ENCODE data around the gene PGR.

DNA sequence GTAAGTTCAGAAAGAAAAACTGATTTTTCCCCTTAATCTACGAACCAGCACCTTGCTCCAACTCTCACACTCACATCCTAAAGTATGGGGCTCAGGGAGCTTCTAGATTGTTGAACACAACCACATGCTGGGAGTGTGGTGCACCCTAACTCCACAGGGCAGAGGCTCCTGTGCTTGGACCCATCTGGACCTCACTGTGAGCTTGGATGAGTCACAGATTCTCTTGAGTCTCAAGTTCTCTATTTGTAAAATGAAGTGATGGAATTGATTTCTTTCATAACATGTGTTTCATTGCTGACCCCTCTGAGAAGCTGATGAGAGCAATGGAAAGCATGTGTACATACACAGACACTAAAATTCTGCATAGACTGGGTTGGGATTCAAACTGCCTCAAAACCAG is 109.7 kb downstream of the PGR start:
- TF ChIP-seq, protein P1, sequence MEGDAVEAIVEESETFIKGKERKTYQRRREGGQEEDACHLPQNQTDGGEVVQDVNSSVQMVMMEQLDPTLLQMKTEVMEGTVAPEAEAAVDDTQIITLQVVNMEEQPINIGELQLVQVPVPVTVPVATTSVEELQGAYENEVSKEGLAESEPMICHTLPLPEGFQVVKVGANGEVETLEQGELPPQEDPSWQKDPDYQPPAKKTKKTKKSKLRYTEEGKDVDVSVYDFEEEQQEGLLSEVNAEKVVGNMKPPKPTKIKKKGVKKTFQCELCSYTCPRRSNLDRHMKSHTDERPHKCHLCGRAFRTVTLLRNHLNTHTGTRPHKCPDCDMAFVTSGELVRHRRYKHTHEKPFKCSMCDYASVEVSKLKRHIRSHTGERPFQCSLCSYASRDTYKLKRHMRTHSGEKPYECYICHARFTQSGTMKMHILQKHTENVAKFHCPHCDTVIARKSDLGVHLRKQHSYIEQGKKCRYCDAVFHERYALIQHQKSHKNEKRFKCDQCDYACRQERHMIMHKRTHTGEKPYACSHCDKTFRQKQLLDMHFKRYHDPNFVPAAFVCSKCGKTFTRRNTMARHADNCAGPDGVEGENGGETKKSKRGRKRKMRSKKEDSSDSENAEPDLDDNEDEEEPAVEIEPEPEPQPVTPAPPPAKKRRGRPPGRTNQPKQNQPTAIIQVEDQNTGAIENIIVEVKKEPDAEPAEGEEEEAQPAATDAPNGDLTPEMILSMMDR (IDR thresholded peaks at IDR 0.05): no peak
- TF ChIP-seq POLR2A (IDR thresholded peaks at IDR 0.05) (no peak), POLR2AphosphoS5 (IDR thresholded peaks at IDR 0.05) (no peak)

Measured in suprapubic skin (tissue), 4 donors.